ENCODE measurements around the gene BICDL2.

- TF ChIP-seq RAD21 (IDR thresholded peaks at IDR 0.05; ENCODE audit: low read length): no peak
- no peak for TF ChIP-seq CTCF (IDR thresholded peaks at IDR 0.05)
- no peak for TF ChIP-seq POLR2AphosphoS5 (IDR thresholded peaks at IDR 0.05; ENCODE audit: low read depth, low read length)
- TF ChIP-seq MAX (IDR thresholded peaks at IDR 0.05; ENCODE audit: low read depth): no peak
- TF ChIP-seq NRF1 (IDR thresholded peaks at IDR 0.05; ENCODE audit: low read depth, low read length): no peak
- no peak for TF ChIP-seq PBX3 (IDR thresholded peaks at IDR 0.05)
- no peak for TF ChIP-seq RFX5 (IDR thresholded peaks at IDR 0.05; ENCODE audit: low read length)
- no peak for TF ChIP-seq TAF1 (IDR thresholded peaks at IDR 0.05; ENCODE audit: borderline replicate concordance, low read depth, low read length)
- TF ChIP-seq YY1 (IDR thresholded peaks at IDR 0.05; ENCODE audit: low read depth): no peak
- no peak for TF ChIP-seq SIN3A (IDR thresholded peaks at IDR 0.05; ENCODE audit: borderline replicate concordance, low read depth, low read length)
These were observed 49.5 kb downstream of the BICDL2 start for GRCh38 chr16:2987286-2987685.

All from SK-N-SH (cell line).